H9 (cell line): ENCODE data around the gene WHAMM. TPM values are rescaled to one million over a fixed set of nuclear protein-coding genes. Genes with fewer than 3 reads are reported as not detected.

Source experiments
- DNase-seq: peaks from one replicate; pipeline ENCODE4 v3.0.0-alpha.2; 2017
- H2AFZ ChIP-seq: one replicate; pipeline ENCODE4 v1.6.1; 2013; ENCODE audit warnings: mild to moderate bottlenecking, low read length, control low read depth, moderate library complexity
- H2AK5ac ChIP-seq: 2 replicates; pipeline ENCODE4 v1.6.1; 2013; ENCODE audit warnings: low read length, control low read depth, mixed read lengths; ENCODE audit not compliant: insufficient read length
- H2BK120ac ChIP-seq: one replicate; pipeline ENCODE4 v1.6.1; 2013; ENCODE audit warnings: low read depth, mild to moderate bottlenecking, low read length, control low read depth, inconsistent platforms; ENCODE audit not compliant: poor library complexity, severe bottlenecking
- H2BK12ac ChIP-seq: 2 replicates; pipeline ENCODE4 v1.6.1; 2013; ENCODE audit warnings: low read length, control low read depth, mixed read lengths, low read depth; ENCODE audit not compliant: insufficient read length
- H2BK15ac ChIP-seq: 2 replicates; pipeline ENCODE4 v1.6.1; 2013; ENCODE audit warnings: low read depth, low read length, control low read depth
- H2BK20ac ChIP-seq: one replicate; pipeline ENCODE4 v1.6.1; 2013; ENCODE audit warnings: low read depth, mild to moderate bottlenecking, low read length, control low read depth, inconsistent platforms; ENCODE audit not compliant: poor library complexity, severe bottlenecking
- H2BK5ac ChIP-seq: 2 replicates; pipeline ENCODE4 v1.6.1; 2013; ENCODE audit warnings: low read length, control low read depth, mixed read lengths; ENCODE audit not compliant: insufficient read length
- H3K14ac ChIP-seq: 2 replicates; pipeline ENCODE4 v1.6.1; 2013; ENCODE audit warnings: low read length, control low read depth; ENCODE audit not compliant: insufficient read depth
- H3K18ac ChIP-seq: 2 replicates; pipeline ENCODE4 v1.6.1; 2013; ENCODE audit warnings: low read depth, mild to moderate bottlenecking, mixed read lengths, low read length, control low read depth; ENCODE audit not compliant: insufficient read length
- H3K23ac ChIP-seq: 2 replicates; pipeline ENCODE4 v1.6.1; 2013; ENCODE audit warnings: low read length, control low read depth, mixed read lengths, low read depth; ENCODE audit not compliant: insufficient read length
- H3K23me2 ChIP-seq: 2 replicates; pipeline ENCODE4 v1.6.1; 2013; ENCODE audit warnings: low read depth, mild to moderate bottlenecking, mixed read lengths, low read length, control low read depth; ENCODE audit not compliant: insufficient read length, poor library complexity, severe bottlenecking
- H3K27ac ChIP-seq: 2 replicates; pipeline ENCODE4 v1.5.1; 2013; ENCODE audit warnings: low read length, control low read depth, mixed read lengths, low read depth; ENCODE audit not compliant: insufficient read length
- H3K27me3 ChIP-seq: 2 replicates; pipeline ENCODE4 v1.6.1; 2013; ENCODE audit warnings: low read length, control low read depth, inconsistent platforms; ENCODE audit not compliant: insufficient read depth
- H3K4ac ChIP-seq: 2 replicates; pipeline ENCODE4 v1.6.1; 2013; ENCODE audit warnings: low read depth, mild to moderate bottlenecking, control low read depth, inconsistent platforms, low read length, moderate library complexity
- H3K4me1 ChIP-seq: 2 replicates; pipeline ENCODE4 v1.6.1; 2013; ENCODE audit warnings: low read length, control low read depth, inconsistent platforms; ENCODE audit not compliant: insufficient read depth
- H3K4me2 ChIP-seq: 2 replicates; pipeline ENCODE4 v1.6.1; 2013; ENCODE audit warnings: low read length, control low read depth, mixed read lengths; ENCODE audit not compliant: insufficient read length, insufficient read depth
- H3K56ac ChIP-seq: 2 replicates; pipeline ENCODE4 v1.6.1; 2013; ENCODE audit warnings: low read depth, mild to moderate bottlenecking, mixed read lengths, low read length, control low read depth; ENCODE audit not compliant: insufficient read length
- H3K79me1 ChIP-seq: 2 replicates; pipeline ENCODE4 v1.6.1; 2013; ENCODE audit warnings: low read depth, mild to moderate bottlenecking, moderate library complexity, low read length, control low read depth, inconsistent platforms; ENCODE audit not compliant: insufficient read depth, poor library complexity, severe bottlenecking
- H3K79me2 ChIP-seq: 2 replicates; pipeline ENCODE4 v1.6.1; 2013; ENCODE audit warnings: low read length, control low read depth, inconsistent platforms; ENCODE audit not compliant: insufficient read depth
- H3K9ac ChIP-seq: 2 replicates; pipeline ENCODE4 v1.6.1; 2013; ENCODE audit warnings: low read length, control low read depth, mixed read lengths; ENCODE audit not compliant: insufficient read length; ENCODE audit errors: extremely low read depth
- H3K9me3 ChIP-seq: one replicate; pipeline ENCODE4 v1.6.1; 2013; ENCODE audit warnings: low read depth, low read length, inconsistent platforms; ENCODE audit not compliant: control insufficient read depth
- H3T11ph ChIP-seq: one replicate; pipeline ENCODE4 v1.6.1; 2013; ENCODE audit warnings: mild to moderate bottlenecking, low read length, control low read depth, inconsistent platforms
- H4K20me1 ChIP-seq: one replicate; pipeline ENCODE4 v1.6.1; 2013; ENCODE audit not compliant: control insufficient read depth, insufficient read length, insufficient read depth
- H4K5ac ChIP-seq: 2 replicates; pipeline ENCODE4 v1.6.1; 2013; ENCODE audit warnings: low read depth, mild to moderate bottlenecking, mixed read lengths, low read length, control low read depth; ENCODE audit not compliant: insufficient read length
- H4K8ac ChIP-seq: replicated peaks from 2 replicates; pipeline ENCODE4 v1.6.1; 2013; ENCODE audit warnings: low read length, control low read depth, mixed read lengths, low read depth; ENCODE audit not compliant: insufficient read length
- H4K91ac ChIP-seq: 2 replicates; pipeline ENCODE4 v1.6.1; 2013; ENCODE audit warnings: low read depth, mild to moderate bottlenecking, moderate library complexity, mixed read lengths, low read length, control low read depth; ENCODE audit not compliant: insufficient read length
- H3K27ac Mint-ChIP-seq, 3 experiments: 2 replicates in 2 of 3; 3 replicates in 1 of 3; pipeline ENCODE4 v1.8.0; 2020 to 2021; ENCODE audit warnings: mixed read lengths in 3 of 3, mild to moderate bottlenecking in 1 of 3, moderate library complexity in 1 of 3
- H3K27me3 Mint-ChIP-seq: 2 replicates; pipeline ENCODE4 v1.8.0; 2021; ENCODE audit warnings: low read depth, mild to moderate bottlenecking, moderate library complexity, mixed read lengths
- H3K36me3 Mint-ChIP-seq, 3 experiments: 2 replicates in 2 of 3; 3 replicates in 1 of 3; pipeline ENCODE4 v1.8.0; 2020 to 2021; ENCODE audit warnings: low read depth in 3 of 3, mixed read lengths in 3 of 3; ENCODE audit not compliant: insufficient read depth in 1 of 3
- H3K4me1 Mint-ChIP-seq, 2 experiments: 2 replicates each; pipeline ENCODE4 v1.8.0; 2020; ENCODE audit warnings: mixed read lengths in 2 of 2
- H3K4me3 Mint-ChIP-seq, 2 experiments: 2 replicates in 1 of 2; 3 replicates in 1 of 2; pipeline ENCODE4 v1.8.0; 2020 to 2021; ENCODE audit warnings: mild to moderate bottlenecking in 2 of 2, mixed read lengths in 2 of 2, moderate library complexity in 1 of 2
- H3K9me3 Mint-ChIP-seq, 2 experiments: 2 replicates in 1 of 2; 3 replicates in 1 of 2; pipeline ENCODE4 v1.8.0; 2020; ENCODE audit warnings: mild to moderate bottlenecking in 2 of 2, mixed read lengths in 2 of 2, moderate library complexity in 1 of 2
- CTCF ChIP-seq: fragments of 200-600 bp; sonication (generic); conservative IDR thresholded peaks from 3 replicates; pipeline ENCODE4 v1.8.0; 2021; ENCODE audit warnings: antibody characterized with exemption, mild to moderate bottlenecking
- WGBS: extraction: QIAGEN DNeasy Blood & Tissue Kit; methylation state at CpG from one replicate; pipeline ENCODE4 v1.1.7; 2013; ENCODE audit warnings: missing lambda C conversion rate, low lambda C conversion rate, mixed read lengths; ENCODE audit not compliant: insufficient read length; ENCODE audit errors: extremely low coverage; 5-methylcytosine and 5-hydroxymethylcytosine counted together
- total RNA-seq: library from RNA; stranded (reverse); gene quantifications from 2 replicates; pipeline ENCODE4 v1.2.1, GENCODE V29; 2021

Gene WHAMM
- total RNA-seq, 1 experiment from 2014 or later: 3.0 TPM

DNA sequence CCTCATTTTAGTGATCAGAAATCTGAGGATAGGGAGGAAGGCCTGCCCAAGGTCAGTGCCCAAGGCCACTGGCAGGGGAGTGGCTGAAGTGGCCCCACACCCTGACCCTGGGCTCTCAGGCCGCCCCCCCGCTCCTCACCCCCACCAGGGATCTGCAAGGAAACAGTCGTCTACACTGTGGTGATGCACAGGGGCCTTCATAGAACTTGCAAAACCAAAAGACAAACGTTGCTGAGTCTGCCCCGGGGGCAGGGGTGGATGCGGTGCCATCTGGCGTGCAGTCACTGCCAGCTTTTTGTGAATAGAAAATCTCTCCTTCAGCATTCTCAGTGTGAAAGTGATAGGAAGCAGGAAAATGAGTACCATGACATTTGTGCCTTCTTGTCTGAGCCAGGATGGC lies 41.3 kb downstream of the WHAMM start:
- Mint-ChIP-seq H3K9me3 (no peaks in the 10 kb centered on the region), H3K27me3 (no peaks in the 10 kb centered on the region), H3K27ac (peak overlapping the region in 1 of 3 experiments; percentile 19; a peak in 1 of 7 replicates), H3K36me3 (no peaks in the 10 kb centered on the region; a peak in 1 of 7 replicates), H3K4me3 (no peak overlapping the region), H3K4me1 (peaks cover 14% of the 10 kb centered on the region in 2 experiments)
- Histone ChIP-seq H3K56ac (no peak overlapping the region), H2AFZ (no peak overlapping the region), H2BK12ac (no peak overlapping the region), H3K27ac (no peak overlapping the region), H3K4me2 (no peak overlapping the region), H2BK20ac (no peak overlapping the region), H3K79me2 (no peaks in the 10 kb centered on the region), H3K9ac (no peak overlapping the region), H2AK5ac (no peak overlapping the region), H3K4me1 (no peaks in the 10 kb centered on the region), H3K4ac (no peak overlapping the region), H3K9me3 (no peaks in the 10 kb centered on the region), H2BK15ac (no peak overlapping the region), H3K79me1 (no peaks in the 10 kb centered on the region), H3K27me3 (no peaks in the 10 kb centered on the region), H2BK5ac (no peak overlapping the region), H4K20me1 (no peaks in the 10 kb centered on the region), H3T11ph (no peak overlapping the region), H4K5ac (no peak overlapping the region), H3K18ac (no peak overlapping the region), H3K23ac (no peak overlapping the region), H3K14ac (no peak overlapping the region), H3K23me2 (no peaks in the 10 kb centered on the region), H4K91ac (no peak overlapping the region), H4K8ac (no peak overlapping the region), H2BK120ac (no peak overlapping the region)
- peak; percentile 22 for DNase-seq
- no CpG with 5 or more reads among the region's 7 CpGs for WGBS
- TF ChIP-seq CTCF: no peak
